Measurements from ENCODE around the gene MRPS14. TPM values are rescaled to one million over a fixed set of nuclear protein-coding genes. Genes with fewer than 3 reads are reported as not detected.

Gene MRPS14
- total RNA-seq, 1 experiment from 2014 or later: 29.4 TPM

- no peak for DNase-seq (ENCODE audit: low read depth, low spot score)
- H3K4me2 ChIP-seq (ENCODE audit: low read length): no peak overlapping the region
Measured at GRCh38 chr1:174996476-174996875, 26.7 kb downstream of the MRPS14 start.

GRCh38 chr1:174995916-174996315 lies 27.3 kb downstream of the MRPS14 start:
- H3K4me2 ChIP-seq (ENCODE audit: low read length): no peak overlapping the region
- ChIA-PET RAD21 (ENCODE audit: low non-redundant PET in 1 of 2, low total read pairs in 2 of 2, uncharacterized antibody in 2 of 2, unreplicated experiment in 2 of 2) (no interaction called here), POLR2A (no interaction called here), CTCF (interaction anchor here (1.2 to 1.4 kb wide), 2 partner anchors 9 to 13 kb away, joined by 3 to 8 read pairs; no protein-coding TSS in a partner anchor)
- ATAC-seq: no peak
- H3K27ac ChIP-seq (ENCODE audit: low read depth, low read length): no peak overlapping the region
- peaks cover 3% of the 10 kb centered on the region; the same call in 1 of the 2 replicates for H4K20me1 ChIP-seq (ENCODE audit: insufficient read depth)
- H2AFZ ChIP-seq (ENCODE audit: low read depth, low read length, poor library complexity, severe bottlenecking): no peak overlapping the region
- H3K27me3 ChIP-seq (ENCODE audit: insufficient read depth, low read length): no peaks in the 10 kb centered on the region
- H3K9me2 ChIP-seq (ENCODE audit: insufficient read depth): no peaks in the 10 kb centered on the region
- intact Hi-C loops (cut with micrococcal nuclease): loop anchor here (5.0 kb wide), 1 partner anchor 734 kb away; no protein-coding TSS in a partner anchor
- H3K9me3 ChIP-seq (ENCODE audit: control insufficient read depth in 1 of 2, insufficient read depth in 1 of 2, low read depth in 1 of 2, low read length in 2 of 2): no peaks in the 10 kb centered on the region
- no TSS peak for BruUV-seq (replicated peaks)
- peaks cover 4 to 18% of the 10 kb centered on the region in 2 experiments; a peak in 3 of 4 replicates for H3K4me1 ChIP-seq (ENCODE audit: control insufficient read depth in 1 of 2, insufficient read depth in 2 of 2, low read length in 2 of 2)
- TF ChIP-seq EGR1 (IDR thresholded peaks at IDR 0.05; ENCODE audit: low read depth) (no peak), POLR2A (IDR thresholded peaks at IDR 0.05; ENCODE audit: borderline replicate concordance, extremely low read depth, insufficient read depth, insufficient read length) (no peak), ATF3 (IDR thresholded peaks at IDR 0.05) (no peak), RAD21 (IDR thresholded peaks at IDR 0.05; ENCODE audit: low read depth) (no peak), EZH2phosphoT487 (IDR thresholded peaks at IDR 0.05; ENCODE audit: borderline replicate concordance) (no peak), POLR2AphosphoS5 (IDR thresholded peaks at IDR 0.05; ENCODE audit: low read depth, low read length) (no peak), SP1 (IDR thresholded peaks at IDR 0.05; ENCODE audit: low read depth) (no peak), REST (IDR thresholded peaks at IDR 0.05; ENCODE audit: low read depth) (no peak), JUND (IDR thresholded peaks at IDR 0.05) (no peak)
- H3K36me3 ChIP-seq (ENCODE audit: control insufficient read depth in 1 of 2, insufficient read depth in 2 of 2, low read length in 2 of 2): no peaks in the 10 kb centered on the region
- H3K4me3 ChIP-seq (replicated peaks in 1 of 2; ENCODE audit: low read depth in 1 of 2, low read length in 2 of 2): no peak overlapping the region
- no peak overlapping the region for H3K9ac ChIP-seq (ENCODE audit: low read length)
- H3K79me2 ChIP-seq (ENCODE audit: insufficient read depth, low read length): peaks cover 19% of the 10 kb centered on the region
- DNase-seq (ENCODE audit: low read depth, low spot score): no peak

More at GRCh38 chr1:174996476-174996875, 26.7 kb downstream of the MRPS14 start:
- H3K27ac ChIP-seq (ENCODE audit: low read depth, low read length): no peak overlapping the region
- no TSS peak for BruUV-seq (replicated peaks)
- peaks cover 4 to 23% of the 10 kb centered on the region in 2 experiments for H3K4me1 ChIP-seq (ENCODE audit: control insufficient read depth in 1 of 2, insufficient read depth in 2 of 2, low read length in 2 of 2)
- H3K27me3 ChIP-seq (ENCODE audit: insufficient read depth, low read length): no peaks in the 10 kb centered on the region
- H3K4me3 ChIP-seq (replicated peaks in 1 of 2; ENCODE audit: low read depth in 1 of 2, low read length in 2 of 2): no peak overlapping the region
- peaks cover 25% of the 10 kb centered on the region for H3K79me2 ChIP-seq (ENCODE audit: insufficient read depth, low read length)
- CTCF ChIA-PET: interaction anchor here (1.2 to 1.4 kb wide), 2 partner anchors 10 to 13 kb away, joined by 3 to 8 read pairs; no protein-coding TSS in a partner anchor
- no peaks in the 10 kb centered on the region for H3K9me3 ChIP-seq (ENCODE audit: control insufficient read depth in 1 of 2, insufficient read depth in 1 of 2, low read depth in 1 of 2, low read length in 2 of 2)
- H4K20me1 ChIP-seq (ENCODE audit: insufficient read depth): peaks cover 6% of the 10 kb centered on the region; the same call in 1 of the 2 replicates
- H3K9ac ChIP-seq (ENCODE audit: low read length): no peak overlapping the region
- intact Hi-C loops (cut with micrococcal nuclease): loop anchor here (5.0 kb wide), 1 partner anchor 734 kb away; no protein-coding TSS in a partner anchor
- POLR2A ChIA-PET: no interaction called here
- RAD21 ChIA-PET (ENCODE audit: low non-redundant PET in 1 of 2, low total read pairs in 2 of 2, uncharacterized antibody in 2 of 2, unreplicated experiment in 2 of 2): no interaction called here
- H3K9me2 ChIP-seq (ENCODE audit: insufficient read depth): no peaks in the 10 kb centered on the region
- ATAC-seq: no peak
- TF ChIP-seq FOSL1 (IDR thresholded peaks at IDR 0.05; ENCODE audit: low read depth) (peak; percentile 24; the same call in 1 of the 2 replicates), EZH2phosphoT487 (IDR thresholded peaks at IDR 0.05; ENCODE audit: borderline replicate concordance) (no peak), ZFX (IDR thresholded peaks at IDR 0.05) (no peak)
- no peak overlapping the region for H2AFZ ChIP-seq (ENCODE audit: low read depth, low read length, poor library complexity, severe bottlenecking)
- no peaks in the 10 kb centered on the region for H3K36me3 ChIP-seq (ENCODE audit: control insufficient read depth in 1 of 2, insufficient read depth in 2 of 2, low read length in 2 of 2)

Measured in HCT116 (cell line).